CD14-positive monocyte (primary cell): Measurements from ENCODE around the gene PKNOX2. TPM values are rescaled to one million over a fixed set of nuclear protein-coding genes. Genes with fewer than 3 reads are reported as not detected.

Experiments used
- DNase-seq, 3 donors: peaks; one replicate each; pipeline ENCODE4 v3.0.0-alpha.2; 2011 to 2022
- H2AFZ ChIP-seq: 2 replicates; pipeline ENCODE4 v1.6.0; 2012; ENCODE audit warnings: mild to moderate bottlenecking, low read depth, low read length, inconsistent platforms; ENCODE audit not compliant: insufficient read depth, poor library complexity, severe bottlenecking
- H3K27ac ChIP-seq, 2 donors: 1 replicate in 1 of 2; 2 replicates in 1 of 2; pipeline ENCODE4 v1.5.1; 2012 to 2013; ENCODE audit warnings: low read length in 2 of 2, control low read depth in 1 of 2, inconsistent platforms in 1 of 2, low read depth in 1 of 2, mild to moderate bottlenecking in 1 of 2
- H3K27me3 ChIP-seq, 2 donors: one replicate each; pipeline versions ENCODE4 v1.6.0 to v1.6.1; 2011 to 2013; ENCODE audit warnings: low read length in 2 of 2; ENCODE audit not compliant: control insufficient read depth in 2 of 2, insufficient read depth in 2 of 2
- H3K36me3 ChIP-seq, 2 donors: replicated peaks in 1 of 2; 1 replicate in 1 of 2; 2 replicates in 1 of 2; pipeline versions ENCODE4 v1.5.1 to v1.6.1; 2012 to 2013; ENCODE audit warnings: low read length in 2 of 2, control low read depth in 1 of 2, inconsistent platforms in 1 of 2, mild to moderate bottlenecking in 1 of 2; ENCODE audit not compliant: insufficient read depth in 2 of 2, control insufficient read depth in 1 of 2
- H3K4me1 ChIP-seq, 2 donors: 1 replicate in 1 of 2; 2 replicates in 1 of 2; pipeline versions ENCODE4 v1.5.1 to v1.6.1; 2012 to 2013; ENCODE audit warnings: low read length in 2 of 2, control low read depth in 1 of 2, inconsistent platforms in 1 of 2, mild to moderate bottlenecking in 1 of 2, moderate library complexity in 1 of 2; ENCODE audit not compliant: insufficient read depth in 2 of 2, control insufficient read depth in 1 of 2
- H3K4me2 ChIP-seq: replicated peaks from 2 replicates; pipeline ENCODE3; 2012; ENCODE audit warnings: low read length, moderate library complexity, mild to moderate bottlenecking; ENCODE audit not compliant: poor library complexity, severe bottlenecking; ENCODE audit errors: extremely low read depth
- H3K4me3 ChIP-seq, 3 experiments: fragments of 200-600 bp in 1 of 3; sonication (generic) in 1 of 3; replicated peaks in 1 of 3; 1 replicate in 2 of 3; 2 replicates in 1 of 3; pipeline ENCODE4 v1.5.1; 2011 to 2013; ENCODE audit warnings: low read length in 3 of 3, mild to moderate bottlenecking in 3 of 3, control low read depth in 2 of 3, low read depth in 2 of 3, inconsistent platforms in 1 of 3, moderate library complexity in 1 of 3
- H3K79me2 ChIP-seq: 2 replicates; pipeline ENCODE4 v1.6.0; 2012; ENCODE audit warnings: mild to moderate bottlenecking, control low read depth, inconsistent platforms, low read length, moderate library complexity; ENCODE audit not compliant: insufficient read depth
- H3K9ac ChIP-seq: 2 replicates; pipeline ENCODE4 v1.6.0; 2017; ENCODE audit warnings: low read length, mild to moderate bottlenecking; ENCODE audit not compliant: insufficient read depth, poor library complexity, severe bottlenecking
- H3K9me3 ChIP-seq, 2 donors: replicated peaks in 1 of 2; 1 replicate in 1 of 2; 2 replicates in 1 of 2; pipeline versions ENCODE4 v1.5.1 to v1.6.1; 2012 to 2013; ENCODE audit warnings: low read length in 2 of 2, control low read depth in 1 of 2; ENCODE audit not compliant: control insufficient read depth in 1 of 2, insufficient read depth in 1 of 2
- H4K20me1 ChIP-seq: 2 replicates; pipeline ENCODE4 v1.6.0; 2012; ENCODE audit warnings: mild to moderate bottlenecking, low read length, control low read depth, moderate library complexity; ENCODE audit not compliant: insufficient read depth
- H3K27ac Mint-ChIP-seq, 7 donors: one replicate each; pipeline ENCODE4 v1.8.0; 2020; ENCODE audit warnings: mild to moderate bottlenecking in 7 of 7, mixed read lengths in 7 of 7, moderate library complexity in 6 of 7, inconsistent platforms in 2 of 7
- H3K27me3 Mint-ChIP-seq, 3 donors: one replicate each; pipeline ENCODE4 v1.8.0; 2021 to 2022; ENCODE audit warnings: low read depth in 3 of 3, mild to moderate bottlenecking in 3 of 3, mixed read lengths in 3 of 3, moderate library complexity in 3 of 3, inconsistent platforms in 1 of 3
- H3K36me3 Mint-ChIP-seq, 2 donors: one replicate each; pipeline ENCODE4 v1.8.0; 2020; ENCODE audit warnings: mixed read lengths in 2 of 2, inconsistent platforms in 1 of 2, mild to moderate bottlenecking in 1 of 2
- H3K4me1 Mint-ChIP-seq: one replicate; pipeline ENCODE4 v1.8.0; 2020; ENCODE audit warnings: mild to moderate bottlenecking, mixed read lengths
- H3K4me3 Mint-ChIP-seq, 2 donors: one replicate each; pipeline ENCODE4 v1.8.0; 2020; ENCODE audit warnings: mild to moderate bottlenecking in 2 of 2, mixed read lengths in 2 of 2, moderate library complexity in 1 of 2
- H3K9me3 Mint-ChIP-seq, 7 donors: one replicate each; pipeline ENCODE4 v1.8.0; 2020 to 2022; ENCODE audit warnings: mixed read lengths in 7 of 7, mild to moderate bottlenecking in 6 of 7, moderate library complexity in 6 of 7, inconsistent platforms in 2 of 7
- WGBS: methylation state at CpG from one replicate; pipeline ENCODE4 v1.1.5; 2013; ENCODE audit warnings: missing lambda C conversion rate; ENCODE audit not compliant: insufficient coverage; 5-methylcytosine and 5-hydroxymethylcytosine counted together
- intact Hi-C, 2 donors: fragments of 100-400 bp; cut with micrococcal nuclease; formaldehyde crosslinking; loops; one replicate each; pipeline versions ENCODE4 v1.15.0 to v1.15.1; 2023
- polyA plus RNA-seq, 3 donors: library from polyadenylated mRNA; depleted of rRNA in 1 of 3; unstranded in 2 of 3; stranded (reverse) in 1 of 3; fragments of 300-500 nt in 2 of 3; fragments of >200 nt in 1 of 3; fragmentation: Illumina TruSeq in 2 of 3; gene quantifications; 1 replicate in 2 of 3; 2 replicates in 1 of 3; pipeline ENCODE4 v1.2.3, GENCODE V29; 2012 to 2021
- TF ChIP-seq, protein P1 (sequence below): fragments of 200-600 bp; IDR thresholded peaks from one replicate; pipeline ENCODE4 v1.8.0; 2022; ENCODE audit warnings: antibody characterized with exemption, mild to moderate bottlenecking

The PKNOX2 gene
- polyA plus RNA-seq, 3 donors: not detected

DNA sequence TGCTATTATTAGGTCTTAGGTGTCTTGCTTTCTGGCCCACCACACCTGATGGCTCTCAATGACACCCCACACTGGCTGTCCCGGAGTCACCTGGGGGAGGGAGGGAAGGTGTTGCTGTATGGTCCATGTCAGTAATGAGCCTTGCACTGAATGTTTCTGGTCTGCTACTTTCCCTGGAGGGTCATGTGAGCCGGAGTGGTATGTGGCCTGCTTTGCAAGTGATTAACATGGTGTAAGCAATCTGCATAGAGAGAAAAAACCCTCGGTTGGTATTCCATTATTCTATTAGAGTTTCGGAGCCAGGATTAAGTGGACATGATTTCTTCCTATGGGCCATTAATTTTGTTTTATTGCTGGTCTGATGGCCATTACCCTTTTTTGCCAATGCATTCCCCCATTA is 63.9 kb downstream of the PKNOX2 start:
- H3K79me2 ChIP-seq: no peaks in the 10 kb centered on the region
- H3K27ac ChIP-seq: no peak overlapping the region
- H3K36me3 Mint-ChIP-seq: no peaks in the 10 kb centered on the region
- no peaks in the 10 kb centered on the region for H3K4me1 ChIP-seq
- peaks cover 0 to 14% (median 9%) of the 10 kb centered on the region in 3 donors for H3K27me3 Mint-ChIP-seq
- H3K4me3 Mint-ChIP-seq: no peak overlapping the region
- peaks cover 0 to 3% of the 10 kb centered on the region in 2 donors for H3K27me3 ChIP-seq
- TF ChIP-seq, protein P1, sequence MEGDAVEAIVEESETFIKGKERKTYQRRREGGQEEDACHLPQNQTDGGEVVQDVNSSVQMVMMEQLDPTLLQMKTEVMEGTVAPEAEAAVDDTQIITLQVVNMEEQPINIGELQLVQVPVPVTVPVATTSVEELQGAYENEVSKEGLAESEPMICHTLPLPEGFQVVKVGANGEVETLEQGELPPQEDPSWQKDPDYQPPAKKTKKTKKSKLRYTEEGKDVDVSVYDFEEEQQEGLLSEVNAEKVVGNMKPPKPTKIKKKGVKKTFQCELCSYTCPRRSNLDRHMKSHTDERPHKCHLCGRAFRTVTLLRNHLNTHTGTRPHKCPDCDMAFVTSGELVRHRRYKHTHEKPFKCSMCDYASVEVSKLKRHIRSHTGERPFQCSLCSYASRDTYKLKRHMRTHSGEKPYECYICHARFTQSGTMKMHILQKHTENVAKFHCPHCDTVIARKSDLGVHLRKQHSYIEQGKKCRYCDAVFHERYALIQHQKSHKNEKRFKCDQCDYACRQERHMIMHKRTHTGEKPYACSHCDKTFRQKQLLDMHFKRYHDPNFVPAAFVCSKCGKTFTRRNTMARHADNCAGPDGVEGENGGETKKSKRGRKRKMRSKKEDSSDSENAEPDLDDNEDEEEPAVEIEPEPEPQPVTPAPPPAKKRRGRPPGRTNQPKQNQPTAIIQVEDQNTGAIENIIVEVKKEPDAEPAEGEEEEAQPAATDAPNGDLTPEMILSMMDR: no peak
- H4K20me1 ChIP-seq: no peaks in the 10 kb centered on the region
- no peak overlapping the region for H3K4me3 ChIP-seq
- no peak for DNase-seq
- H3K27ac Mint-ChIP-seq: no peak overlapping the region
- intact Hi-C loops: no loop called here
- no peak overlapping the region for H3K9ac ChIP-seq
- WGBS: 92% methylated on average over 2 of the region's 4 CpGs
- H3K36me3 ChIP-seq: no peaks in the 10 kb centered on the region
- no peak overlapping the region for H3K4me2 ChIP-seq
- no peak overlapping the region for H2AFZ ChIP-seq
- H3K9me3 ChIP-seq: no peaks in the 10 kb centered on the region
- peaks cover 0 to 1% (median 0%) of the 10 kb centered on the region in 7 donors for H3K9me3 Mint-ChIP-seq
- no peaks in the 10 kb centered on the region for H3K4me1 Mint-ChIP-seq

DNA sequence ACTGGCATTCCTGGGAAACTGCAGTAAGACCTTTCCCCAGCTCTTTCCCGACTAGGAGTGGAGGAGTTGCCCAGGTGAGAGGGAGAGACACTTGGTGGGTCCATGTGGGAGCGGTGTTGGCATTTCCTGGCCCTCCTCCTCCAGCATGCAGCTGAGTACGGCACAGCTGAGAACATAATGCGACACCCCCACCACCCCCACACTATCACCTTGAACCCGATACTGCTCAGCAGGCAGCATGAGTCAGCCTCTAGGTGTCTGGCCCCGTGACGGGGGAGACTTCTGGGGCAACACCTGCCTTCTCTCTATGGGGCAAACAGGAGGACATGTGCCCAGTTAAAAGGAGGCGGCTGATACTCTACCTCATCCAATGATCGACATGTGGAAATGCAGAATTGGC is 64.4 kb downstream of the PKNOX2 start:
- TF ChIP-seq, protein P1: no peak

More for the DNA sequence above, 64.4 kb downstream of the PKNOX2 start:
- H3K9me3 Mint-ChIP-seq: peaks cover 0 to 1% (median 0%) of the 10 kb centered on the region in 7 donors
- H3K27me3 Mint-ChIP-seq: peaks cover 0 to 19% (median 9%) of the 10 kb centered on the region in 3 donors
- H3K36me3 Mint-ChIP-seq: no peaks in the 10 kb centered on the region
- DNase-seq: no peak
- H3K4me3 ChIP-seq: no peak overlapping the region
- no peaks in the 10 kb centered on the region for H3K4me1 ChIP-seq
- WGBS: 97% methylated on average over 6 of the region's 9 CpGs
- H3K4me2 ChIP-seq: no peak overlapping the region
- H3K27ac Mint-ChIP-seq: no peak overlapping the region
- intact Hi-C loops: no loop called here
- H3K4me3 Mint-ChIP-seq: no peak overlapping the region
- H4K20me1 ChIP-seq: no peaks in the 10 kb centered on the region
- no peaks in the 10 kb centered on the region for H3K9me3 ChIP-seq
- no peaks in the 10 kb centered on the region for H3K79me2 ChIP-seq
- no peak overlapping the region for H2AFZ ChIP-seq
- H3K27me3 ChIP-seq: peaks cover 0 to 3% of the 10 kb centered on the region in 2 donors
- H3K9ac ChIP-seq: no peak overlapping the region
- no peak overlapping the region for H3K27ac ChIP-seq
- H3K4me1 Mint-ChIP-seq: no peaks in the 10 kb centered on the region
- H3K36me3 ChIP-seq: no peaks in the 10 kb centered on the region
